Hematopoietic multipotent progenitor cell treated with erythropoietin and hydrocortisone succinate and interleukin-3 and kit ligand, for 17 days (in vitro differentiated cells): ENCODE measurements around the gene ZFAND2A.
A peak's percentile ranks its signal among the peaks of the same experiment; 100 is the strongest.
"Not testable (repeated sequence)": the region's sequence is repeated elsewhere in the genome, so short reads cannot be mapped to it uniquely, and the experiment has no call there.

Experiments
- DNase-seq: peaks from one replicate; pipeline ENCODE4 v3.0.0-alpha.2; 2015; ENCODE audit warnings: low spot score

The ZFAND2A gene, protein sequence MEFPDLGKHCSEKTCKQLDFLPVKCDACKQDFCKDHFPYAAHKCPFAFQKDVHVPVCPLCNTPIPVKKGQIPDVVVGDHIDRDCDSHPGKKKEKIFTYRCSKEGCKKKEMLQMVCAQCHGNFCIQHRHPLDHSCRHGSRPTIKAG

GRCh38 chr7:1159891-1160669 lies at the start of gene ZFAND2A:
TSS of gene ZFAND2A (minus strand) at chr7:1160196. CDS start at chr7:1158212, 1,984 bp downstream.
- peak; percentile 97 for DNase-seq

GRCh38 chr7:1209097-1209496 lies 49.1 kb upstream of the ZFAND2A start:
- no peak for DNase-seq

- not testable (repeated sequence) for DNase-seq
These were observed 45.7 kb upstream of the ZFAND2A start for GRCh38 chr7:1205742-1206141.

DNA sequence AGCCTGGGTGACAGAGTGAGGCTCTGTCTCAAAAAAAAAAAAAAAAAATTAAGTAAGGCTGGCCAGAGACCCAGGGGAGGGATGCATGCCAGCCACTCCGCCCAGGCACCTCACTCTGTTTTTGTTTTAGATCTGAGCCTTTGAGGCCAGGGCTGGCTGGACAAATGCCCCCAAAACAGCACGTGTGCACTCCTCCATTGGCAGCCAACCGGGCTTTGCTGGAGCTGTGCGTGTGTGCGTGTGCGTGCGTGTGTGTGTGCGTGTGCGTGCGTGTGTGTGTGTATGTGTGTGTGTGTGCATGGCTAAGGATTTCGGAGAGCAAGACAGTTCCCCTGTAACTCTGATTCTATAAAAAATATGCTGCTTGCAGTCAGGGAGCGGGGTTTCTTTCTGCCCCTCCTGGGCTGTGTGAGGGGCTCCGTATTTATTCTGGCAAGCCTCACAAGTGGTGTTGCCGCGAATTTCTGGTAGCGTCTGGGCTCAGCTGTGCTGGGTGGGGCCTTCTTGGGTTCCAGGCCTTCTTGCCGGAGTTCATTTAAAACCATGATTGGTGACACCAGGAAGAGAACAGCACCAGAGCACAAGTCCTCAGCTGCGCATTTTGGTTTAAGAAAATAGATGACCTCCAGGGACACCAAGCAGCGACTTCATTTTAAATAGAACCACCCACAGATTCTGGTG lies 44.6 kb upstream of the ZFAND2A start:
- no peak for DNase-seq

GRCh38 chr7:1202914-1203313 lies 42.9 kb upstream of the ZFAND2A start:
- not testable (repeated sequence) for DNase-seq

DNA sequence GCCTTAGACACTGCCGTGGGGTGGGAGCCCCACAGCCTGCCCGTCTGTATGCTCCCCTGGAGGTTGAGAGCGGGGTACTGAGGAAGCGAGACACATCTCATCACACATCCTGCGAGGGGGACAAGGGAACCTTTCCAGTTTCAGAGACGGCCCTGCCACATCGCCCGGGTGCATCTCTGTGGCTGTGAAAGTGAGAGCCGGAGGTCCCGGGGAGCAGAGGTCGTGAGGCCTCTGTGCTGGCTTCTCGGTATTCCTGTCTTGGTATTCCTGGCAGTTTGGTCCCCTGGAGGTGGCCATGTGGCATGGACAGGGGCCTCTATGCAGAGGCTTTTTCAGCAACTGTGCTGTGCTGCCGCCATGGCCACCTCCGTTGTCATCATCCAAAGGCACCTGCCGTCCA lies 41.9 kb upstream of the ZFAND2A start:
- no peak for DNase-seq

GRCh38 chr7:1200045-1200444 lies 40.0 kb upstream of the ZFAND2A start:
- no peak for DNase-seq

GRCh38 chr7:1197997-1198625 lies 38.1 kb upstream of the ZFAND2A start:
- no peak for DNase-seq

GRCh38 chr7:1196950-1197349 lies 37.0 kb upstream of the ZFAND2A start:
- DNase-seq: no peak

DNA sequence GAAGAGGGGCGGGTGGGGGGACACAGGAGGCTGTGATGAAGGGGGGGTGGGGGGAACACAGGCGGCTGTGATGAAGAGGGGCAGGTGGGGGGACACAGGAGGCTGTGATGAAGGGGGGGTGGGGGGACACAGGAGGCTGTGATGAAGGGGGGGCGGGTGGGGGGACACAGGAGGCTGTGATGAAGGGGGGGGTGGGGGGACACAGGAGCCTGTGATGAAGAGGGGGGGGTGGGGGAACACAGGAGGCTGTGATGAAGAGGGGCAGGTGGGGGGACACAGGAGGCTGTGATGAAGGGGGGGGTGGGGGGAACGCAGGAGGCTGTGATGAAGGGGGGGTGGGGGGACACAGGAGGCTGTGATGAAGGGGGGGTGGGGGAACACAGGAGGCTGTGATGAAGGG lies 36.4 kb upstream of the ZFAND2A start:
- DNase-seq: not testable (repeated sequence)

- no peak for DNase-seq
These were observed 33.8 kb upstream of the ZFAND2A start for GRCh38 chr7:1193593-1194424.

GRCh38 chr7:1192171-1192676 lies 32.2 kb upstream of the ZFAND2A start:
- no peak for DNase-seq

DNA sequence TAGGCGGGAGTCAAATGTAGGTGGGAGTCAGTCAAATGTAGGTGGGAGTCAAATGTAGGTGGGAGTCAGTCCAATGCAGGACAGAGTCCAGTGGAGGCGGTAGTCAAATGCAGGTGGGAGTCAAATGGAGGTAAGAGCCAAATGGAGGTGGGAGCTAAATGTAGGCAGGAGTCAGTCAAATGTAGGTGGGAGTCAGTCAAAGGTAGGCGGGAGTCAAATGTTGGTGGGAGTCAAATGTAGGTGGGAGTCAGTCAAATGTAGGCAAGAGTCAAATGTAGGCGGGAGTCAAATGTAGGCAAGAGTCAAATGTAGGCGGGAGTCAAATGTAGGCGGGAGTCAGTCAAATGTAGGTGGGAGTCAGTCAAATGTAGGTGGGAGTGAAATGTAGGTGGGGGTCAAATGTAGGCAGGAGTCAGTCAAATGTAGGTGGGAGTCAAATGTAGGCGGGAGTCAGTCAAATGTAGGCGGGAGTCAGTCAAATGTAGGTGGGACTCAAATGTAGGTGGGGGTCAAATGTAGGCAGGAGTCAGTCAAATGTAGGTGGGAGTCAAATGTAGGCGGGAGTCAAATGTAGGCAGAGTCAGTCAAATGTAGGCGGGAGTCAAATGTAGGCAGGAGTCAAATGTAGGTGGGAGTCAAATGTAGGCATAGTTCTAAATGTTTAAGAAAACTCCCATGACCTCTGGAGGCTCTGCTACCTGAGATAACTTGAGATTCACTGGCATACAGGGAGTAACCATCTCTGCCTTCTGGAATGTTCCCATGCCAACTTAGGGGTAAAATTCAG lies 30.2 kb upstream of the ZFAND2A start:
- no peak for DNase-seq

DNA sequence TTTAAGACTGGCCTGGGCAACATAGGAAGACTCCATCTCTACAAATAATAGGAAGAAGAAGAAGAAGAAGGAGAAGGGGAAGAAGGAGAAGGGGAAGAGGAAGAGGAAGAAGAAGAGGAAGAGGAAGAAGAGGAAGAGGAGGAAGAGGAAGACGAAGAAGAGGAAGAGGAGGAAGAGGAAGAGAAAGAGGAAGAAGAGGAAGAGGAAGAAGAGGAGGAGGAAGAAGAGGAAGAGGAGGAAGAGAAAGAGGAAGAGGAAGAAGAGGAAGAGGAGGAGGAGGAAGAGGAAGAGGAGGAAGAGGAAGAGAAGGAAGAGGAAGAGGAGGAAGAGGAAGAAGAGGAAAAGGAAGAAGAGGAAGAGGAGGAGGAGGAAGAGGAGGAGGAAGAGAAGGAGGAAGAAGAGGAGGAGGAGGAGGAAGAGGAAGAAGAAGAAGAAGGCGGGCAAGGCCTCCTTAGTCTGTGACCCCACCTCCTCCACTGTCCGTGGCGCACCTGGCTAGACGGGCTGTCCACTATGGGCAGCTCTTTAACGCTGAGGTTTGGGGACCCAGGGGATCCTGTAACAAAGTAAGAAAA lies 28.8 kb upstream of the ZFAND2A start:
- DNase-seq: no peak

DNA sequence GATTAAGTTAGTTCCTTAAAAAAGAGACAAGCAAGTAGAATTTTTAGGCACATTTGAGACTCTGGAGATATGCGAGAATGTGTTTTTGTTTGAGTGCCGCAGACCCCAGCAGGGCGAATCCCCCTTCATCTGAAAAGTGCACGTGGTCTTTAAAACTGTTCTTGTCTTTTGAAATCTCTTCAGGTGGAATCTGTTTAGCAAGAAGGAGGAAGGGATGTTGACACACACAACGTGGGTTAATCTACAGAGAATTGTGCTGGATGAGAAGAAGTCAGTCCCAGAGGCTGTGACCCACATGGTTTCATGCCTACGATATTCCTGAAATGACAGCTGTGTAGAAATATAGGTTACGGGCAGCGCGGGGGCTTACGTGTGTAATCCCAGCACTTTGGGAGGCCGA lies 27.1 kb upstream of the ZFAND2A start:
- DNase-seq: no peak

DNA sequence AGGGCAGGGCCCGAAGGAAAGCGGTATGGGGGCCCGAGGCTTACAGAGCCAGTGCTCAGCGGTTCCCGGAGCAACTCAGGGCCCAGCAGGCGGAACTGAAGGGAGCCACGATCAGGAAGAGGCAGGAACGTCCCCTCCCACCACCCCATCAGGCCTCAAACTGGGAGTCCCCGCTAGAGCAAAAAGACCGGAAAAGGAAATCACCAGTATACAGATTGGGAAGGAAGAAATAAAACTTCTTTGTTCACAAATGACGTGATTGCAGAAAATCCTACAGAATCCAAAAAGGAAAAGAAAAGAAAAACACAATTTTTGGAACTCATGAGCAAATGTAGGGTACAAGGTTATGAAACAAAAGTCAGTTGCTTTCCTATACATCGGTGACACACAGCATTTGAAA lies 21.6 kb upstream of the ZFAND2A start:
- no peak for DNase-seq

DNA sequence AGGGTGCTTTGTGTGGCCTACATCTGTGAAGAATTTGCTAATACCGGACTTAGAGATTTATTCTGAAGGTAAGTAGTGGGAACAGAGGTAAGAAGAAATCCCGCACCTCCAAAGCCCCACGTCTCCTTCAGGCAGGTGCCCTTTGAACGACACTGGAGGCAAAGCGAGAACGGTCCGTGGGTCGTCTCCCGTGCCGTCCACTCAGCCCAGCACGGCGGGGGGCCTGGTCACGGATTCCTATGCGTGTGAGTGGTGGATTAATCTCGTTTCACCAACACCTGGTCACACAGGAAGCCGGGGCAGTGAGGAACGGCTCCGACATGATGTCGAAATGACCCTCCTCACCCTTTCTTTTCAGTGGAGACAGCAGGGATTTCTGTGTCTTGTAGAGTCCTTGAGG lies 21.0 kb upstream of the ZFAND2A start:
- DNase-seq: no peak

- DNase-seq: peak; percentile 76
These were observed 16.9 kb upstream of the ZFAND2A start for GRCh38 chr7:1176891-1177373.

- peak; percentile 82 for DNase-seq
These were observed 16.2 kb upstream of the ZFAND2A start for GRCh38 chr7:1175967-1176851.
